HG02970 (cell line): ENCODE results near the gene HMG20B.

ENCODE experiments used
- ATAC-seq: cut with Tn5 transposase; IDR thresholded peaks from one replicate; pipeline ENCODE4 v1.9.1; 2021; ENCODE audit warnings: mild to moderate bottlenecking, moderate library complexity, moderate number of reproducible peaks; ENCODE audit not compliant: unreplicated experiment, low FRiP score

Gene HMG20B

DNA sequence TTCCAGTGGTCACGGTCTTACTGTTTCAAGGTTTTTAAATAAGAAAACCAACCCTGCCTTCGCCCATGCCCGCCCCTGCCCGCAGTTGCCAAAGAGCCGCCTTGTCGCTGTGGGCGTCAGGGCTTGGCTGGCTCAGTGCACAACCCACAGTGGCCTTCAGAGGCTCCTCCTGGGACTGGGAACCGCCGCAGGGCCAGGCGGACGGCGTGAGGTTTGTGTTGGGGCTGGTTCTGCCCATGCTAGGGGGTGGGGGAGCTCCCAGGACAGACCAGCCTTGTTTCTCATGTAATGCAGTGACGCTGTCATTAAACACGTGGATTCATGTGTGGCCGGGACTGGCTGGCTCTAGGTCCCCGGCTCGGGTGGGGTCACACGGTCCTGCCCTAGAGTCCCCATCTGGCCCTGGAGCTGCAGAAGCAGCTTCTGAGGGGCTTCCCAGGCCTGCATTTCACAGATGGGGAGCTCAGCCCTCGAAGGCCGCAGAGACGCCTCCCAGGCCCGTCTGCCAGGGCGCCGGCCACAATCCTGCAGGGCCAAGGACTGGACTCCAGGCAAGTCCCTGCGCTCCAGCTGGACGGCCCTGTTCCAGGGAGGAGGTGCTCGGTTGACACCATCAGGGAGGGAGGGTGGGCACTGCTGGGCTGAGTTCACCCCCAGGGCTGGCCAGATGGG lies 36.2 kb upstream of the HMG20B start:
- no peak for ATAC-seq

DNA sequence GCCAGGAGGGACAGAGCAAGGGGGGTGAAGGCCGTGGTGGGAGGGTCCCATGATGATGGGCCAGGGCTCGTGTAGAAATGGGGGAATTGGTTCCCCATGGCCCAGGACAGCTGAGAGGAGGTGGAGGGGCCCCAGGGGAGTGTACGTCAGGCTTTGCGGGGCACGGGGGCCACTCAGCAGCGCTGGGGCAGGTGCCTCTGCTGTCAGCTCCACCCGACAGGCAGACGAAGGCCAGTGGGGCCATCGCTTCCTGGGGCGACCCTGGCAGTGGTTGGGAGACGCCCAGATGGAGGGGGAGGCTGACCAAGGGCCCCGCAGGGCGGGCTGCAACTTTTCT lies 35.7 kb upstream of the HMG20B start:
- ATAC-seq = no peak

DNA sequence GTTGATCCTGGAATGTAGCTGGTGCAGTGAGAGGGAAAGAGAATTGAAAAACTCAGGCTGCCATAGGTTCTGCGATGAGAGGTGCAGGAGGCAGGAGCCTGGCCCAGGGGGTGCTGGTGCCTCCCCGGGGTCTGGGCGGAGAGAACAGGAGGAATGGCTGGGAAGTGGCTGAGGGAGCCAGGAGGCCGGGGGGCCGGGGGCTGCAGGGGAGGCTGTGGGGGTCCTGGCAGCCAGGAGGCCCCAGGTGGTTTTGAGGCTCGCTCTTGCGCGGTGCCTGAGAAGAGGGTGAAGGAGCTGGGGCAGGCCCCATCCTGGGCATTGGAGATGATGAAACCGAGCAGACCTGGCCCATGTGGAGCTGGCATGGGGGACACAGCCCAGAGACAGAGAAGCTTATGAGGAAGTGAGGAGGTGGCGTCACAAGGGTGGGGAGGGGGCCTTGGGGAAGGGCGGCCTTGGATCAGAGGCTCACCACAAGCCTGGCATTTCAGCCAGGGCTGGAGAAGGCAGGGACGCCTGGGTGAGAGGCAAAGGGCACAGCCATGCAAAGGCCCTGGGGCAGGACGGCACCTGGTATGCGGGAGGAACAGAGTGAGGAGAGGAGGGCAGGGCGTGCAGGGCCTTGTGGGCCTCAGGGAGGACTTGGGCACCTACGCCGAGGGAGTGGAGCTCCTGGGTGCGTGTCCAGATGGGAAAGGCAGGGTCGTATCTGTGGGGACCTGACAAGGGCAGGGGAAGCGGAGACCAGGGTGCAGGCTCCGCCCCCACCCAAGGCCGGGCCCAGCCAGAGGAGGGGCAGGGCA lies 35.1 kb upstream of the HMG20B start:
- ATAC-seq = no peak

DNA sequence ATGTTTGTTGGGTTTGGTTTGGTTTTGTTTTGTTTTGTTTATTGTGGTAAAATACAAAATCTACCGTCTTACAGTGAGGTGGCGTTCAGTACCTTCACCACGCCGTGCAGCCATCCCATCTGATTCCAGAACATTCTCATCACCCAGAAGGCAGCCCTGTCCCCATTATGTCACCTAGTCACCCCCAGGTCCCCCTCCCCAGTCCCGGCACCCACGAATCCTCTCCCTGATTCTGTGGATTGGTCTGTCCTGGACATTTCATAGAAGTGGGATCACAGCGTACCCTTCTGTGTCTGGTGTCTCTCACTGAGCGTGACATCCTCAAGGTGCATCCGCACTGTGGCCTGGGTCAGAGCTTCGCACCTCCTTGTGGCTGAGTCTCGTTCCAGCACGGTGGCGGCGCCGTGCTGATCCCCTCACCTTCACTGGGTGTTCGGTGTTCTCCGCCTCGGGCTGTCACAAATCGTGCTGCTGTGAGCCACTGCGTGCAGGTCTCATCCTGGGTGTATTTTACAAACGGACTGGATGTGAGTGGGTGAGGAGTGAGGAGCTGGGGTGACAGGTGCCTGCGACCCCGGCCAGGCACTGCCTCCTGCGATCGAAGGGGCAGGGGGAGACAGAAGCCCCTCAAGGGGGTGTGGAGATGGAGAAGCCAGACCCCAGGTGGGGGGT lies 34.4 kb upstream of the HMG20B start:
- ATAC-seq = no peak

- ATAC-seq = no peak
Measured at GRCh38 chr19:3538965-3539755, 33.6 kb upstream of the HMG20B start, which contains the start of gene TEKTIP1. Gene TEKTIP1, plus strand, starts transcription at chr19:3539174. Its CDS starts 4 bp downstream, at chr19:3539178.

- no peak for ATAC-seq
Measured at GRCh38 chr19:3539756-3540118, 33.0 kb upstream of the HMG20B start.

GRCh38 chr19:3543150-3544057 lies 29.3 kb upstream of the HMG20B start:
- ATAC-seq = no peak

DNA sequence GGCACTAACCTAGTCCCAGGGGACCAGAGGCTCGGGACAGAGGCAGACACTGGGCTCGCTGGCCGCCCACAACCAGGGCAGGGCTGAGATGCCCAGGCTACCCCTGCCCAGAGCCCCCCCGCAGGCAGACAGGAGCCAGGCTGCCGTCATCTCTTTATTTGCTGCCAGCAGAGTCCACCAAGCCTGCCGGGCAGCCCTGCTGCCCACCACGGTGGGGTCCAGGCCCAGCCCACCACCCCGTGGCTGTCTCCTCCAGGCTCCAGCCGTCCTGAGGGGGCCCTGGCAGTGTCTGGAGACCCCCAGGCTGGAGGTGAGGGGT lies 28.7 kb upstream of the HMG20B start:
- no peak for ATAC-seq

DNA sequence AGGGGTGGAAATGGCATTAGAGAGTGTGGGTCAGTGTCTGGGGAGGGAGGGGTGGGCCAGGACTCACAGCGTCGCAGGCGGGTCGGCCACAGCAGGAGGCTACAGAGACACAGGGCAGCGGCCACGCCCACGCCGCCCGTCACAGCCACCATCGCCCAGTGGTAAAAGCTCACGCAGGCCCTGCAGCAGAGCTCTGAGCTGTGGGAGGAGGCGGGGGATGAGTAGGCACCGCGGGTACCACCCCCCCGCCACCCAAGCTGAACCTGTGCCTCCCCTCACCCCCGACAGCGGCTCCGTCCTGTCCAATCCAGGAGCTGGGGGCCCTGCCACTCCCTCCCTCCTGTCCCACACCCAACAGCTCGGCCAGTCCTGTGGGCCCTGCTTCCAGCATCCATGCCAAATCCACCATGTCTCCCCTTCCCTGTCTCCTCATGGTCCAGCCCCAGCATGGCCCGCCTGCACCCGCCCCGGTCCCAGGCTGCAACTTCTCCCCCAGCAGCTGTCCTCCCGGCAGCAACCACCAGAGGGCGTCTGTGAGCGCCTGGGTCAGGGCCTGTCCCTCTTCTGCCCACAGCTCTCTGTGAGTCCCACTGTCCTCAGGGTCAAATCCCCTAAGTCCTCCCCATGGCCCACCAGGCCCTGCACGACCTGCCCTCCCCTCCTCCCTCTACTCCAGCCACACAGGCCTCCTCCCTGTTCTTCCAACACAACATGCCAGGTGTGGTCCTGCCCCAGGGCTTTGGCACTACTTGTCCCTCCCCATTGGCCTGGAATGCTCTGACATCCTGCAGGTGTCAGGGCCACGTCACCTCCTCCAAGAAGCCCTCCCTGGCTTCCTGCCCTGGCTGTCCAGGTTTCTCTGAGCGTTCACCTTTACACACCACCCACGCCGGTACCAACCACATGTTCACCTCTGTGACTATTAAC lies 27.7 kb upstream of the HMG20B start:
- no peak for ATAC-seq

- no peak for ATAC-seq
Measured at GRCh38 chr19:3545669-3546034, 27.1 kb upstream of the HMG20B start.

DNA sequence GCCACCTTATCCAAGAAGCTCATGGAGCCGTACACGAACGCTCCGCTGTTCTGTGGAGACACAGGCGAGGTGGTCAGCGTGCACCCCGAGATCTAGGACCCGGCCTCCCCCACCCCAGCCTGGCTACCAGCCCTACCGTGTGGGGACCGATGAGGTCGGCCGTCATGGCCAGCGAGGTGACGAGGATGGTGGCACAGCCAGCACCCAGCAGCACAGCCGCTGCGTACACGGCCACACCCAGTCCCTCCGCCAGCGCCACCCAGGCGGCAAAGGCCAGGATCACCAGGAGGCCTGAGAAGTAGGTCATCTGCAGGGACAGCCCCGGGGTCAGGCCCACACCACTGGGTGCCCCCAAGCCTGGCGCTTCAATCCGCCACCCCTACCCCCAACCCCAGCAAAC lies 26.6 kb upstream of the HMG20B start:
- no peak for ATAC-seq

- ATAC-seq = no peak
Measured at GRCh38 chr19:3547301-3547731, 25.4 kb upstream of the HMG20B start.

GRCh38 chr19:3547767-3548282 lies 24.9 kb upstream of the HMG20B start:
- ATAC-seq = no peak

DNA sequence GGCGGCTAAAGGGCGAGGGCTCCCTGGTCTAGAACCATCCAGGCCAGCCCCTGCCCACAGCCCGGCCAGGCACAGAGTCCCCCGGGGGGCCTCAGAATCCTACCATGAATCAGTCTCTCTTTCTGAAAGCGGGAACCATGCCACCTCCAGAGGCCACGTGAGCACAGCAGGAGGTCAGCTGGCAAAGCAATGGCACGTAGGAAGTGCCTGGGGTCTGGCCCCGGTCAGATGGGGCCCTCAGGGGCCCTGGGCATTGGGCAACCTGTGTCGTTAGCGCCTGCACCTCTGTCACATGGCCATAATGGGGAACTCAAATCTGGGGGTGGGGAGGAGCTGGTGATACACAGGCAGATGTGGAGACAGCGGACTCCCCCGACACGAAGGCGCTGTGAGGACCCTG lies 24.1 kb upstream of the HMG20B start:
- no peak for ATAC-seq

DNA sequence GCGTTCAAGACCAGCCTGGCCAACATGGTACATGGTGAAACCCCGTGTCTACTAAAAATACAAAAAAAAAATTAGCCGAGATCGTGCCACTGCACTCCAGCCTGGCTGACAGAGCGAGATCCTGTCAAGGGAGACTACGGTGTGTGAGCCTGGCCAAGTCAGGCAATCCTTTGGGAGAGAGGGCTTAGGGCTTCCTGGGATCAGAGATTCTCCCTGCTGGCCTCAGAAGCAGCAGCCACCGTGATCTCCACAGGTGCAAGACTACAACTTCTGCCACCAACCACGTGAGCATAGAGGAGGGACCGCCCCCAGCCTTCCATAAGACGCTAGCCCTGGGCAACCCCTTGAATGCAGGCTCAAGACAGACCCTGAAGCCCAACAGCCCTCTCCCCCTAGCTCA lies 22.9 kb upstream of the HMG20B start:
- ATAC-seq = no peak

- ATAC-seq = no peak
Measured at GRCh38 chr19:3550947-3551791, 21.6 kb upstream of the HMG20B start.

GRCh38 chr19:3551792-3552095 lies 21.0 kb upstream of the HMG20B start:
- ATAC-seq = no peak
